GM23338 (cell line): ENCODE data around the gene ITGAV. TPM values are rescaled to one million over a fixed set of nuclear protein-coding genes. Genes with fewer than 3 reads are reported as not detected.

Experiments used
- ATAC-seq: fragments of 200-7000 bp; cut with Tn5 transposase; 3 replicates; pipeline ENCODE4 v1.9.1; 2020
- DNase-seq: peaks from one replicate; pipeline ENCODE4 v3.0.0-alpha.2; 2015; ENCODE audit warnings: low spot score
- H2AFZ ChIP-seq: fragments of 200-600 bp; sonication (generic); 2 replicates; pipeline ENCODE4 v1.8.0; 2016; ENCODE audit warnings: antibody characterized with exemption, mild to moderate bottlenecking, moderate library complexity
- H3F3A ChIP-seq: fragments of 200-600 bp; sonication (generic); replicated peaks from 2 replicates; pipeline ENCODE4 v1.8.0; 2017; ENCODE audit warnings: antibody characterized with exemption, mixed run types, low read depth
- H3K27ac ChIP-seq: fragments of 200-600 bp; sonication (generic); 2 replicates; pipeline ENCODE4 v1.6.1; 2016; ENCODE audit warnings: low read depth
- H3K27me3 ChIP-seq: fragments of 200-600 bp; sonication (generic); 2 replicates; pipeline ENCODE4 v1.8.0; 2016; ENCODE audit warnings: mild to moderate bottlenecking, mixed run types, moderate library complexity; ENCODE audit not compliant: insufficient read depth
- H3K36me3 ChIP-seq: fragments of 200-600 bp; sonication (generic); 2 replicates; pipeline ENCODE4 v1.8.0; 2016; ENCODE audit warnings: mild to moderate bottlenecking; ENCODE audit not compliant: insufficient read depth
- H3K4me1 ChIP-seq: fragments of 200-600 bp; sonication (generic); 2 replicates; pipeline ENCODE4 v1.8.0; 2016; ENCODE audit warnings: mild to moderate bottlenecking, moderate library complexity; ENCODE audit not compliant: insufficient read depth
- H3K4me2 ChIP-seq: fragments of 200-600 bp; sonication (generic); 2 replicates; pipeline ENCODE4 v1.7.1; 2017; ENCODE audit warnings: mixed run types
- H3K4me3 ChIP-seq: fragments of 200-600 bp; sonication (generic); 2 replicates; pipeline ENCODE4 v1.6.1; 2016; ENCODE audit warnings: mixed run types
- H3K79me2 ChIP-seq: fragments of 200-600 bp; sonication (generic); replicated peaks from 2 replicates; pipeline ENCODE4 v1.8.0; 2017; ENCODE audit warnings: mild to moderate bottlenecking; ENCODE audit not compliant: insufficient read depth
- H3K9me2 ChIP-seq: fragments of 200-600 bp; sonication (generic); 2 replicates; pipeline ENCODE4 v1.8.0; 2017; ENCODE audit not compliant: insufficient read depth
- H4K20me1 ChIP-seq: fragments of 200-600 bp; sonication (generic); replicated peaks from 2 replicates; pipeline ENCODE4 v1.8.0; 2017; ENCODE audit warnings: mild to moderate bottlenecking; ENCODE audit not compliant: insufficient read depth
- H3K27ac Mint-ChIP-seq: 2 replicates; pipeline ENCODE4 v1.8.0; 2020; ENCODE audit warnings: inconsistent platforms, mild to moderate bottlenecking, moderate library complexity, mixed read lengths
- H3K27me3 Mint-ChIP-seq: 3 replicates; pipeline ENCODE4 v1.8.0; 2022; ENCODE audit warnings: low read depth, mild to moderate bottlenecking, moderate library complexity, mixed read lengths, inconsistent platforms; ENCODE audit not compliant: insufficient read depth, poor library complexity
- H3K36me3 Mint-ChIP-seq: 3 replicates; pipeline ENCODE4 v1.8.0; 2021; ENCODE audit warnings: low read depth, mild to moderate bottlenecking, inconsistent platforms, moderate library complexity, mixed read lengths
- H3K4me1 Mint-ChIP-seq: 3 replicates; pipeline ENCODE4 v1.8.0; 2020; ENCODE audit warnings: mild to moderate bottlenecking, inconsistent platforms, mixed read lengths
- H3K4me3 Mint-ChIP-seq: 3 replicates; pipeline ENCODE4 v1.8.0; 2021; ENCODE audit warnings: moderate library complexity, mild to moderate bottlenecking, inconsistent platforms, mixed read lengths
- H3K9me3 Mint-ChIP-seq: 3 replicates; pipeline ENCODE4 v1.8.0; 2020; ENCODE audit warnings: moderate library complexity, mild to moderate bottlenecking, inconsistent platforms, mixed read lengths
- CTCF ChIP-seq, 2 experiments: fragments of 200-600 bp in 1 of 2; sonication (generic) in 1 of 2; conservative IDR thresholded peaks; 2 replicates each; pipeline versions ENCODE4 v1.5.1 to v1.6.1; 2016 to 2017; ENCODE audit warnings: antibody characterized with exemption in 2 of 2, low read depth in 2 of 2, mild to moderate bottlenecking in 2 of 2, moderate library complexity in 1 of 2
- ETS1 ChIP-seq: IDR thresholded peaks from 2 replicates; pipeline ENCODE4 v1.6.1; 2016; ENCODE audit warnings: antibody characterized with exemption
- EZH2 ChIP-seq: fragments of 200-600 bp; sonication (generic); IDR thresholded peaks from one replicate; pipeline ENCODE4 v1.8.0; 2017; ENCODE audit warnings: antibody characterized with exemption, mild to moderate bottlenecking, low read depth; ENCODE audit not compliant: unreplicated experiment
- JUNB ChIP-seq: IDR thresholded peaks from one replicate; pipeline ENCODE4 v1.6.1; 2016; ENCODE audit warnings: antibody characterized with exemption; ENCODE audit not compliant: unreplicated experiment
- NANOG ChIP-seq: IDR thresholded peaks from 2 replicates; pipeline ENCODE4 v1.6.1; 2016; ENCODE audit warnings: antibody characterized with exemption, borderline replicate concordance
- POLR2AphosphoS5 ChIP-seq: IDR thresholded peaks from 2 replicates; pipeline ENCODE4 v1.6.1; 2016; ENCODE audit warnings: antibody characterized with exemption, low read depth
- STAT1 ChIP-seq: IDR thresholded peaks from one replicate; pipeline ENCODE4 v1.6.1; 2016; ENCODE audit warnings: antibody characterized with exemption; ENCODE audit not compliant: unreplicated experiment
- ZNF462 ChIP-seq: fragments of 250-450 bp; sonication (Bioruptor Pico); IDR thresholded peaks from 2 replicates; pipeline ENCODE4 v1.5.0; 2020; ENCODE audit warnings: mild to moderate bottlenecking, moderate library complexity
- polyA plus RNA-seq: library from polyadenylated mRNA; unstranded; fragments of >200 nt; fragmentation: Nextera tagmentation; extraction: Ambion mirVana; gene quantifications from 2 replicates; pipeline ENCODE4 v1.2.1, GENCODE V29; 2016
- total RNA-seq: library from RNA; depleted of rRNA; stranded (reverse); fragments of >200 nt; shearing (Covaris generic); gene quantifications from 2 replicates; pipeline ENCODE4 v1.2.3, GENCODE V29; 2014

Gene ITGAV
- total and polyA plus RNA-seq, 2 experiments from 2014 or later, result 9.1 to 56.5 TPM

GRCh38 chr2:186718903-186719302, 129.0 kb downstream of the ITGAV start (continued):
- TF ChIP-seq ZNF462 (CRISPR knock-in tag), result no peak

DNA sequence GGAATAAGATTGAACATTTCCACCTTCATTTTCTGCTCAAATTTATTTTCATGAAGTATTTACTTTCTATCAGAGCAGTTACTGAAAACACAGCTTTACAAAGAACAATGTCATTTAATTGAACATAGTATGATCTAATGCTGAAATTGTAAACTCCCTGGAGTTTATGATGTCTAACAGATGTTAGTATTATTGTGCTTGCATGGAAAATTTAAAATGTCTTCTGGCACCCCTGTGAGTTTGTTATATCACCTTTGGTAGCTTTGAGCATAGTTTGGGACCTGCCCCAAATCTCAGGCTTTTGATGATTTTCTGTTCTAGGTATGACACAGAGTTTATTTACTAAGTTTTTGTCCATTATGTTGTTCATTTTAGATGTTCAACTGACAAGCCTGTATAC, 132.1 kb downstream of the ITGAV start:
- H3K4me2 ChIP-seq, result no peak overlapping the region
- Mint-ChIP-seq H3K4me1 (peaks cover 28% of the 10 kb centered on the region), H3K36me3 (peaks cover 10% of the 10 kb centered on the region), H3K9me3 (no peaks in the 10 kb centered on the region), H3K27me3 (no peaks in the 10 kb centered on the region), H3K27ac (no peak overlapping the region), H3K4me3 (no peak overlapping the region)
- H2AFZ ChIP-seq, result no peak overlapping the region
- no peak overlapping the region for H3K27ac ChIP-seq
- H3K79me2 ChIP-seq, result peaks cover 10% of the 10 kb centered on the region
- no peak for DNase-seq
- ATAC-seq, result no peak
- H3K4me3 ChIP-seq, result no peak overlapping the region
- no peaks in the 10 kb centered on the region for H3F3A ChIP-seq
- H3K9me2 ChIP-seq, result no peaks in the 10 kb centered on the region
- peaks cover 35% of the 10 kb centered on the region for H3K4me1 ChIP-seq
- no peaks in the 10 kb centered on the region for H4K20me1 ChIP-seq
- no peaks in the 10 kb centered on the region for H3K27me3 ChIP-seq
- H3K36me3 ChIP-seq, result no peaks in the 10 kb centered on the region
- TF ChIP-seq EZH2, result no peak
- TF ChIP-seq STAT1, result no peak
- TF ChIP-seq JUNB, result no peak
- TF ChIP-seq NANOG, result no peak
- TF ChIP-seq CTCF (conservative IDR thresholded peaks at IDR 0.05; ENCODE audit: low read depth in 2 of 2), result no peak
- no peak for TF ChIP-seq POLR2AphosphoS5
- no peak for TF ChIP-seq ETS1
